ENCODE measurements around the gene ERG. TPM values are rescaled to one million over a fixed set of nuclear protein-coding genes. Genes with fewer than 3 reads are reported as not detected.

The ERG gene
- total and polyA plus RNA-seq, 4 donors, result 3.3 to 6.0 (median 4.1) TPM

GRCh38 chr21:38380481-38381137 is 117.7 kb downstream of the ERG start:
- 79% methylated on average over 5 of the region's 5 CpGs for WGBS
- Histone ChIP-seq H3K4me1 (ENCODE audit: control insufficient read depth in 4 of 4, insufficient read depth in 4 of 4, low read length in 3 of 4) (no peaks in the 10 kb centered on the region), H3K4me3 (ENCODE audit: low read depth in 1 of 3, low read length in 3 of 3) (no peak overlapping the region), H3K36me3 (ENCODE audit: control insufficient read depth in 4 of 4, insufficient read depth in 3 of 4, low read depth in 1 of 4, low read length in 3 of 4) (peaks cover 0 to 1% (median 0%) of the 10 kb centered on the region in 4 donors), H3K9ac (ENCODE audit: low read depth in 1 of 2, low read length in 2 of 2) (no peak overlapping the region), H3K9me3 (ENCODE audit: control insufficient read depth in 4 of 4, low read length in 3 of 4) (no peaks in the 10 kb centered on the region), H3K27ac (ENCODE audit: low read depth in 1 of 2, low read length in 2 of 2) (no peak overlapping the region), H3K27me3 (ENCODE audit: control insufficient read depth in 4 of 4, insufficient read depth in 4 of 4, low read length in 3 of 4) (peaks cover 0 to 10% (median 0%) of the 10 kb centered on the region in 4 donors)
- no peak for DNase-seq (ENCODE audit: low spot score)
- no peak for TF ChIP-seq ATF3 (IDR thresholded peaks at IDR 0.05)
- TF ChIP-seq MAX (IDR thresholded peaks at IDR 0.05), result no peak
- TF ChIP-seq ZBTB33 (IDR thresholded peaks at IDR 0.05), result no peak
- TF ChIP-seq FOXA2 (IDR thresholded peaks at IDR 0.05), result no peak
- no peak for TF ChIP-seq NR2F2 (IDR thresholded peaks at IDR 0.05)
- no peak for TF ChIP-seq GABPA (IDR thresholded peaks at IDR 0.05 in 1 of 2, conservative IDR thresholded peaks at IDR 0.05 in 1 of 2)
- no peak for TF ChIP-seq EGR1 (IDR thresholded peaks at IDR 0.05; ENCODE audit: low read depth in 2 of 2)

GRCh38 chr21:38379147-38379546 is 119.1 kb downstream of the ERG start:
- TF ChIP-seq TAF1 (conservative IDR thresholded peaks at IDR 0.05) (no peak), MAX (IDR thresholded peaks at IDR 0.05) (no peak), ZBTB33 (IDR thresholded peaks at IDR 0.05) (no peak), REST (IDR thresholded peaks at IDR 0.05) (no peak), YY1 (IDR thresholded peaks at IDR 0.05) (no peak), RAD21 (IDR thresholded peaks at IDR 0.05) (no peak), ATF3 (IDR thresholded peaks at IDR 0.05) (no peak), NR2F2 (IDR thresholded peaks at IDR 0.05) (no peak), SP1 (IDR thresholded peaks at IDR 0.05) (no peak), HNF4A (conservative IDR thresholded peaks at IDR 0.05) (no peak), EGR1 (IDR thresholded peaks at IDR 0.05; ENCODE audit: low read depth in 2 of 2) (no peak), RXRA (IDR thresholded peaks at IDR 0.05) (no peak), FOXA1 (IDR thresholded peaks at IDR 0.05) (no peak), HNF4G (IDR thresholded peaks at IDR 0.05) (no peak), GABPA (IDR thresholded peaks at IDR 0.05 in 1 of 2, conservative IDR thresholded peaks at IDR 0.05 in 1 of 2) (no peak), CTCF (IDR thresholded peaks at IDR 0.05; ENCODE audit: low read depth, low read length, missing input control) (no peak), JUND (IDR thresholded peaks at IDR 0.05) (no peak), FOXA2 (IDR thresholded peaks at IDR 0.05) (no peak)
- H3K4me3 ChIP-seq (ENCODE audit: low read depth in 1 of 3, low read length in 3 of 3), result no peak overlapping the region
- H3K27me3 ChIP-seq (ENCODE audit: control insufficient read depth in 4 of 4, insufficient read depth in 4 of 4, low read length in 3 of 4), result peaks cover 0 to 13% (median 0%) of the 10 kb centered on the region in 4 donors
- H3K9me3 ChIP-seq (ENCODE audit: control insufficient read depth in 4 of 4, low read length in 3 of 4), result peaks cover 0 to 5% (median 0%) of the 10 kb centered on the region in 4 donors
- no peak overlapping the region for H3K27ac ChIP-seq (ENCODE audit: low read depth in 1 of 2, low read length in 2 of 2)
- WGBS, result 75% methylated on average over 3 of the region's 3 CpGs
- no peaks in the 10 kb centered on the region for H3K4me1 ChIP-seq (ENCODE audit: control insufficient read depth in 4 of 4, insufficient read depth in 4 of 4, low read length in 3 of 4)
- no peak for DNase-seq (ENCODE audit: low spot score)
- H3K9ac ChIP-seq (ENCODE audit: low read depth in 1 of 2, low read length in 2 of 2), result no peak overlapping the region
- H3K36me3 ChIP-seq (ENCODE audit: control insufficient read depth in 4 of 4, insufficient read depth in 3 of 4, low read depth in 1 of 4, low read length in 3 of 4), result peaks cover 0 to 1% (median 0%) of the 10 kb centered on the region in 4 donors
